LNCaP clone FGC (cell line): Measurements from ENCODE around the gene SUCO.

ENCODE experiments used
- DNase-seq: peaks from one replicate; pipeline ENCODE4 v3.0.0-alpha.2; 2011; ENCODE audit warnings: low read depth
- H3K4me3 ChIP-seq: 2 replicates; pipeline ENCODE4 v1.5.1; 2011; ENCODE audit warnings: mild to moderate bottlenecking, low read depth, low read length, control low read depth
- TF ChIP-seq, protein P1 (sequence below): IDR thresholded peaks from 2 replicates; pipeline ENCODE4 v1.5.1; 2012; ENCODE audit warnings: mild to moderate bottlenecking; ENCODE audit not compliant: control insufficient read depth, insufficient read depth; ENCODE audit errors: extremely low read depth

The SUCO gene

DNA sequence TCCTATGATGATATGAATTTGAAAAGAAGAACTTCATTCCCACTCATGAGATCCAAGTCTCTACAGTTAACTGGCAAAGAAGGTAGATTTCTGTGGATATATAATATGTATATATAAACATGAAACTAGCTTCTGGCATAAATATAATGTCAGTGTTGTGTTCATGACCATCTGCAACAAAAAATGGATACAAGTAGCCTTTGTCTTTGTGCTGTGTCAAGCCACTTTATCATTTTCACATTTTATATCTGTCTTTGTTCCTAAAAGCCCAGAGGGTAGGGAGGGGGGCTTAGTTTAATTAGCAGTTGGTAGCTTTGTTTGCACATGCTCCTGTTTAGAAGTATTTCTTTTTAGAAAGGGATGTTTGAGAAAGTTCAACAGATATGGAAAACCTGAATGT lies 69.8 kb downstream of the SUCO start:
- TF ChIP-seq, protein P1, sequence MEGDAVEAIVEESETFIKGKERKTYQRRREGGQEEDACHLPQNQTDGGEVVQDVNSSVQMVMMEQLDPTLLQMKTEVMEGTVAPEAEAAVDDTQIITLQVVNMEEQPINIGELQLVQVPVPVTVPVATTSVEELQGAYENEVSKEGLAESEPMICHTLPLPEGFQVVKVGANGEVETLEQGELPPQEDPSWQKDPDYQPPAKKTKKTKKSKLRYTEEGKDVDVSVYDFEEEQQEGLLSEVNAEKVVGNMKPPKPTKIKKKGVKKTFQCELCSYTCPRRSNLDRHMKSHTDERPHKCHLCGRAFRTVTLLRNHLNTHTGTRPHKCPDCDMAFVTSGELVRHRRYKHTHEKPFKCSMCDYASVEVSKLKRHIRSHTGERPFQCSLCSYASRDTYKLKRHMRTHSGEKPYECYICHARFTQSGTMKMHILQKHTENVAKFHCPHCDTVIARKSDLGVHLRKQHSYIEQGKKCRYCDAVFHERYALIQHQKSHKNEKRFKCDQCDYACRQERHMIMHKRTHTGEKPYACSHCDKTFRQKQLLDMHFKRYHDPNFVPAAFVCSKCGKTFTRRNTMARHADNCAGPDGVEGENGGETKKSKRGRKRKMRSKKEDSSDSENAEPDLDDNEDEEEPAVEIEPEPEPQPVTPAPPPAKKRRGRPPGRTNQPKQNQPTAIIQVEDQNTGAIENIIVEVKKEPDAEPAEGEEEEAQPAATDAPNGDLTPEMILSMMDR = no peak
- no peak overlapping the region for H3K4me3 ChIP-seq
- DNase-seq = no peak

DNA sequence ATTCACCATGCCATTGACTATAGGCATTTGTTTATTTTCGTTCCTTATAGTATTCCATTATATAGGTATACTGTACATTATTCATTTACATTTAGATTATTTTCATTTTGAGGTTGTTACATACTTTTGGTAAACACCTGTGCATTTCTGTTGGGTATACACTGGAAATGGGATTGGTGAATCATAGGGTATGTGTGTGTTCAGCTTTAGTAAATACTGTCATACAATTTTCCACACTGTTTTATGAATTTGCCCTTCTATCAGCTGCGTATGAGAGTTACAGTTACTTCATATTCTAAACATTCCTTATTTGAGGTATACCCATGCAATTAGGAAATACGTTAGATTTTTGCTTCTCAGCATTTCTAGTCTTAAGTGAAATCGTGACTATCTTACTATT lies 70.9 kb downstream of the SUCO start:
- TF ChIP-seq, protein P1 = no peak
- H3K4me3 ChIP-seq = no peak overlapping the region
- no peak for DNase-seq

DNA sequence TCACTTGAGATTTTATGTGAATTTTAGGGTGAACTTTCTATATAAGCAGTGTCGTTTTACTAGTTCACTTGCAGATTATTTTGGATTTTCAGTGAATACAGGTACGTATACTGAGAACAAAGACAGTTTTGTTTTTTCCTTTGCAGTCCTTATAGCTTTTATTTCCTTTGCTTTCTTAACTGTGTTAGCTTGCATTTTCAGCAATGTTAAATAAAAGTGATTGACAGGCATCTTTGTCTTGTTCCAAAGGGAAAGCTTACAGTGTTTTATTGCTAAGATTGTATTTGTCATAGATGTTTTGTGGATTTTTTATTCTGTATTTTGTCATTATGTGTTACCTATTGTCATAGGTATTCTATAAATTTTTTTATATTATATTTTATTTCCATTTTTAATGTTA lies 72.7 kb downstream of the SUCO start:
- DNase-seq = no peak
- H3K4me3 ChIP-seq = no peak overlapping the region
- TF ChIP-seq, protein P1 = no peak

DNA sequence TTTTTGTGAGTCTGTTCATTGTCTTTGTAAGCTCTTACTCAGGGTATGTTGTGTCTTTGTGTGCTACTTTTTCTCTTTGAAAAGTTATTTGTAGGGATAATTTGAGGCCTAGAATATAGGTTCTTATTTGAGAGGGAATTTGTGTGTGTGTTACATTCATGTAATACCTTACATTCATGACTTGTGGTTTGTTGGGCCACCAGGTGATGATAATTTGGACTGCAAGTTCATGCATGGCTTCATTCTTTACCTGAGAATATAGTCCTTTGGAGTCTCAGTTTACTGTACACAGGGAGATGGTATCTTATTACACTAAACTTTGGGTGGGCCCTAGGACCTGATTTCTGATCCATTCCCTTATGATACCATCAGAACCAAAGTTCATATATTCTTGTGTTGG lies 74.2 kb downstream of the SUCO start:
- TF ChIP-seq, protein P1 = no peak
- DNase-seq = no peak
- H3K4me3 ChIP-seq = no peak overlapping the region

DNA sequence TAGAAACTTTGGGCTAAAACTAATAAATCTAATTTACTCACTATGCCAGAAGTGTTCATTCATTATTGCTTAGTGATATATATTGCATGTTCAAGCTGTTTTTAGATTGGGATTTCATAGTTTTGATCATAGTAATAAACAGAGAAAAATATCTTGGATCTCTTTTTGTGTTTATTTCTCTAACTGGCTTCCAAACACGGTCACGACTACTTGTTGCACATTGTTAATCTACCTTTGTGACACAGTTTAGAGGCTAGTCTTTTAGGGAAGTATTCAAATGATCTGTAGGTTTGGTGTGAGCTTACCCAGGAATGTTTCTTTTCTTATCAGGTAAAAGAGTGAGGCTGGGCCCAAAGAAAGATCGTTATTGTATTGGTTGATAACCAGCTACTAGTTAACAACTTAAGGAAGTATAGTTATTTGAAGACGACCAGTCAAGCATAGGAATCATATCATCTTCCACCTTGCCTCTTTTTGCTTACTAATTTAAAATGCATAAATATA lies 75.2 kb downstream of the SUCO start:
- no peak for DNase-seq
- H3K4me3 ChIP-seq = no peak overlapping the region
- TF ChIP-seq, protein P1 = no peak

DNA sequence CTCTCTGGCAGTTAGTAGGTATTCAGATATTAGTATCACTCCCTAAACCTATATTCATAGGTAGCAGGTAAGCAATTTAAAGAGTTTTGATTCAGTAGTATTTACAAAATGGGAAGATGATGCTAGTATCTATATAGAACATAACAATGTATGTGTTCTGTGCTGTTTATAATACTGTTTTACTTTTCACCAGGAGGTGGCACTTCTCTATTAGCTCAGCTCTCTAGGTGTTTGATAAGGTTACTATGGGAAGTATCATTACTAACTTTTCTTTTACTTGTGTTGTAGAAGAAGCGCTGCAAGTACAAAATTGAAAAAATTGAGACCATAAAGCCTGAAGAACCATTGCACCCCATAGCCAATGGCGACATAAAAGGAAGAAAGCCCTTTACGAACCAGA lies 76.6 kb downstream of the SUCO start:
- H3K4me3 ChIP-seq = no peak overlapping the region
- TF ChIP-seq, protein P1 = peak; percentile 65
- DNase-seq = no peak

DNA sequence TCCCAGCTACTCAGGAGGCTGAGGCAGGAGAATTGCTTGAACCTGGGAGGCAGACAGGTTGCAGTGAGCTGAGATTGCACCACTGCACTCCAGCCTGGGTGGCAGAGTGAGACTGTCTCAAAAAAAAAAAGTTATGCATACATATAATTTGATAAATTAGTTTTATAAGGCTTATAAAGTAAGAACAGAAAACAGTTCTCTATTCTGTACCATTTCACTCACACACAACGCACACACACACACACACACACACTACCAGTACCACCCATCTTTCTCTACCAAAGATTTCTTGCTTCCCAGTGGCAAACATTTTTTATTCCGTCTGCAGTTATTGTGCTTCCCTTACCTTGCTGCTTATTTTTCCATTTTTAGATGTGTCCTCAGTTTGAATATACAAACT lies 79.5 kb downstream of the SUCO start:
- TF ChIP-seq, protein P1 = no peak
- no peak overlapping the region for H3K4me3 ChIP-seq

More for the DNA sequence above, 79.5 kb downstream of the SUCO start:
- DNase-seq = no peak
